HK-2 (cell line): ENCODE measurements around the gene CCDC154.

ENCODE experiments used
- DNase-seq: peaks from one replicate; pipeline ENCODE4 v3.0.0-alpha.2; 2018; ENCODE audit not compliant: unreplicated experiment

The CCDC154 gene

DNA sequence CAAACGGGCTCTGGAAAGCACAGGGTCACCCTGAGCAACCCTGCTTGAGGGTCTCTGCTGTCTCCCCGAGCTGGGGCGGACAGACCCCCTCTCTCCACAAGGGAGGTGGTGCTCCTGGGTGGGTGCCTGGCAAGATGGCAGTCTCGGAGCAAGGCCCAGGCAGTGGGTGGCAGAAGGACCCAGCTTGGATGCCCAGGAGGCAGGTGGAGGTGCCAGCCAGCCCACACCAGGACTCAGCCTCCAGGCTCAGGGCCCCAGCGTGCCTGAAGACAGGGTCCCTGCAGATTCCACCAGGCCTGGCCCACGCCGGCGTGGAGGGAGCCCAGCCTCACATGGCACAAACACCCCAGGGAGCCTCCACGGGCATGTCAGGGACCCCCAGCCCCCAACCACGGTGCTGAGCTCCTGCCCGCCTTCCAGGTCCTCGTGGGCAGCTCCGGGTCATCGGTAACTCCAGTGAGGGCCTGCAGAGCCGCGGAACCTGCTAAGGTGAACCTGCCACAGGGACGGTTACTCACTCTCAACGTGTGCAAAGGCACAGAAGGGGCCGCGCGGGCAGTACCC lies 50.7 kb downstream of the CCDC154 start:
- DNase-seq: no peak

DNA sequence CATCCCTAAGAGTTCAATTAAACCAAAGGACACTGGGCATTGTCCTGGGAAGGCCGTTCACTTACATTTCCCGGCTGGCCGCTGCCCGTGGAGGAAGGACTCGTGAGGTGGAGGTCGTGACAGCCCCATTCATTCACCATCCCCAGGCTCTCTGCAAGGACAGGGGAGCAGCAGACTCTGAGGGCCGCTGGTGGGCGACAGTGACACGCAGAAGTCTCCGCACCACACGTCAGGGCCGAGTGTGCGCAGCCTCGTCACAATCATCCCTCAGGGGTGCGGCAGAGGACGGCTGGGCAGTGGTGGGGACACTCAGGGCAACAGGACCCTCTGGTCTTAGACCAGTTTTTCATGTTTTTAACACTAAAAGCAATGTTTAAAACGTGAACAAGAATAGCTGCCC lies 51.5 kb downstream of the CCDC154 start:
- no peak for DNase-seq

DNA sequence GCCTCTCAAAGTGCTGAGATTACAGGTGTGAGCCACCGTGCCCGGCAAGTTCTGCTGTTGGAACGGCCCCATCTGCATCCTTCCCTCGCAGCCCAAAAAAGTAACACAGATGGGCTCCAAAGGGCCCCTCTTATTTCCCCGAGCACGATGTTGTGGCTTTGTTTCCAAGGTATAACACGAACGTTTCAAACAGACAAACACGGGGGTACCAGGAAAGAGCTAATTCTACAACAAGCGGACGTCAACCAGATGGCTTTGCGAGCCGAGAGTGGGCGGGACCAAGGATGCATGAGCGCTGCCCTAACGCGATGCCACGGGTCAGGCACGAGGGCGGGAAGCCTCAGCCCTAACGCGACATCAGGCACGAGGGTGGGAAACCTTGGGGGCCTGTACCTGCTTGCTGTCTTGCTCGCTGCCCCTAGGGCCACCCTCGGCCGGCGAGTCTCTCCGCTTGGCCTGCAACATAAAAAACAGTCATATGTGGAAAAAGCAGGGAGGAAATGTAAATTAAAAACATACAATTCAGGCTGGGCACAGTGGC lies 54.0 kb downstream of the CCDC154 start:
- no peak for DNase-seq

- no peak for DNase-seq
These were observed 54.6 kb downstream of the CCDC154 start for GRCh38 chr16:1389762-1390161.

GRCh38 chr16:1387331-1387730 lies 57.0 kb downstream of the CCDC154 start:
- DNase-seq: no peak

GRCh38 chr16:1385232-1385631 lies 59.1 kb downstream of the CCDC154 start:
- DNase-seq: no peak
